HCT116 (cell line): ENCODE measurements around the gene OGDHL.

Experiments used
- CEBPB ChIP-seq: IDR thresholded peaks from 2 replicates; pipeline ENCODE4 v1.6.1; 2012; ENCODE audit warnings: low read depth
- ELF1 ChIP-seq: IDR thresholded peaks from 2 replicates; pipeline ENCODE4 v1.6.1; 2012; ENCODE audit warnings: low read depth, borderline replicate concordance
- EZH2 ChIP-seq: fragments of 200-600 bp; sonication (generic); IDR thresholded peaks from 2 replicates; pipeline ENCODE4 v1.6.1; 2017; ENCODE audit warnings: antibody characterized with exemption, mixed run types
- EZH2phosphoT487 ChIP-seq: fragments of 200-600 bp; IDR thresholded peaks from 2 replicates; pipeline ENCODE4 v1.6.1; 2018; ENCODE audit warnings: antibody characterized with exemption, borderline replicate concordance
- POLR2A ChIP-seq: IDR thresholded peaks from 2 replicates; pipeline ENCODE4 v1.7.0; 2011; ENCODE audit warnings: borderline replicate concordance; ENCODE audit not compliant: insufficient read depth, insufficient read length; ENCODE audit errors: extremely low read depth
- RAD21 ChIP-seq: IDR thresholded peaks from 2 replicates; pipeline ENCODE4 v1.6.1; 2012; ENCODE audit warnings: low read depth, mild to moderate bottlenecking
- SIN3A ChIP-seq: IDR thresholded peaks from 2 replicates; pipeline ENCODE4 v1.6.1; 2012; ENCODE audit warnings: low read depth
- SP1 ChIP-seq: IDR thresholded peaks from 2 replicates; pipeline ENCODE4 v1.6.1; 2012; ENCODE audit warnings: low read depth
- YY1 ChIP-seq: IDR thresholded peaks from 2 replicates; pipeline ENCODE4 v1.6.1; 2011; ENCODE audit warnings: low read length, low read depth, moderate library complexity, mild to moderate bottlenecking; ENCODE audit not compliant: insufficient replicate concordance; ENCODE audit errors: extremely low read depth
- ZNF274 ChIP-seq: fragments of 200-500 bp; sonication (Bioruptor generic); IDR thresholded peaks from 2 replicates; pipeline ENCODE4 v1.6.1; 2014; ENCODE audit warnings: mild to moderate bottlenecking, low read depth, low read length, inconsistent platforms
- TF ChIP-seq, protein P1 (sequence below), 3 experiments: fragments of 200-600 bp in 1 of 3; sonication (generic) in 1 of 3; IDR thresholded peaks in 2 of 3; conservative IDR thresholded peaks in 1 of 3; 2 replicates each; pipeline ENCODE4 v1.5.1; 2012 to 2017; ENCODE audit warnings: low read depth in 2 of 3, low read length in 2 of 3, antibody characterized with exemption in 1 of 3, borderline replicate concordance in 1 of 3, control low read depth in 1 of 3, mild to moderate bottlenecking in 1 of 3, mixed read lengths in 1 of 3, mixed run types in 1 of 3, moderate library complexity in 1 of 3; ENCODE audit not compliant: insufficient read depth in 1 of 3

DNA sequence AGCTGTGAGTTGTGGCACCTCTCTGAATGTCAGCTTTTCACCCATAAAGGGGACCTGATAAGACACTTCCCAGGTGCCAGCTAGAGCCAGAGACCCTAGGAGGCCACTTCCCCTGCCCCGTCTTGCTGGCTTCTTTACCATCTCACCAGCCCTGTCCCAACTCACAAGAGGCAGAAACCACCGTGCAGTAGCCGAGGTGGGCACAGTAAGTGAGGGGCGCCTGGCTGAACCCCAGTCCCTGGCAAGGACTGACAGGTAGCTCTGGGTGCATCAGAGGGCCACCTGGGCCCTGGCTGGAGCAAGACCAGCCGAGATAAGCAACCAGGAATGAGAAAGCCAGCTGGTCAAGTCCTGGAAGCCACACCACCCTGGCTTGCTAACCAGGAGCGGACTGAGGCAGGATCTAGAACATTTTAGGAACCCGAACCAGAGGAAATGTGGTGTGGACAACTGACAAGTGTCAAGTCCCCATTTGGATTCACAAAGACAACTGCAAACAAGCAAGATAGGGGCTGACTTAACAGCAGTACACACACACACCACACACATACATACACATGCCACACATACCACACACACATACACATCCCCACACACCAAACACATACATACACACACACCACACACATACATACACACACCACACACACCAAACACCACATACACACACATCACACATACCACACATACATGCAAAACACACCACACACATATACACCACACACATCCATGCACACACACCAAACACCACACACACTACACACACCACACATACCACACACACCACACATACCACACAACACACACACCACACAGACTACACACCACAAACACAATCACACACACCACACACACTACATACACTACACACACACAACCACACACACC, 20.8 kb downstream of the OGDHL start:
- TF ChIP-seq RAD21 (no peak), YY1 (no peak), POLR2A (no peak), ELF1 (no peak), EZH2phosphoT487 (no peak), EZH2 (no peak), CEBPB (no peak), ZNF274 (no peak), SP1 (no peak), SIN3A (no peak)
- TF ChIP-seq, protein P1, sequence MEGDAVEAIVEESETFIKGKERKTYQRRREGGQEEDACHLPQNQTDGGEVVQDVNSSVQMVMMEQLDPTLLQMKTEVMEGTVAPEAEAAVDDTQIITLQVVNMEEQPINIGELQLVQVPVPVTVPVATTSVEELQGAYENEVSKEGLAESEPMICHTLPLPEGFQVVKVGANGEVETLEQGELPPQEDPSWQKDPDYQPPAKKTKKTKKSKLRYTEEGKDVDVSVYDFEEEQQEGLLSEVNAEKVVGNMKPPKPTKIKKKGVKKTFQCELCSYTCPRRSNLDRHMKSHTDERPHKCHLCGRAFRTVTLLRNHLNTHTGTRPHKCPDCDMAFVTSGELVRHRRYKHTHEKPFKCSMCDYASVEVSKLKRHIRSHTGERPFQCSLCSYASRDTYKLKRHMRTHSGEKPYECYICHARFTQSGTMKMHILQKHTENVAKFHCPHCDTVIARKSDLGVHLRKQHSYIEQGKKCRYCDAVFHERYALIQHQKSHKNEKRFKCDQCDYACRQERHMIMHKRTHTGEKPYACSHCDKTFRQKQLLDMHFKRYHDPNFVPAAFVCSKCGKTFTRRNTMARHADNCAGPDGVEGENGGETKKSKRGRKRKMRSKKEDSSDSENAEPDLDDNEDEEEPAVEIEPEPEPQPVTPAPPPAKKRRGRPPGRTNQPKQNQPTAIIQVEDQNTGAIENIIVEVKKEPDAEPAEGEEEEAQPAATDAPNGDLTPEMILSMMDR (IDR thresholded peaks at IDR 0.05 in 2 of 3, conservative IDR thresholded peaks at IDR 0.05 in 1 of 3; ENCODE audit: borderline replicate concordance in 1 of 3, insufficient read depth in 1 of 3, low read depth in 2 of 3, low read length in 2 of 3) = no peak
